OCI-LY7 (cell line): ENCODE results near the gene AP3S2. TPM values are rescaled to one million over a fixed set of nuclear protein-coding genes. Genes with fewer than 3 reads are reported as not detected.

Experiments used
- BruUV-seq: library from RNA; stranded (reverse); fragments of 400-500 nt; replicated peaks from 2 replicates; lab custom pipeline; 2021; lab: Mats Ljungman, UMichigan
- CTCF ChIA-PET: fragments of 300-600 bp; sonication (Branson Sonifier 250); formaldehyde crosslinking; loops from one replicate; lab custom pipeline; 2022; ENCODE audit warnings: antibody characterized with exemption; ENCODE audit not compliant: unreplicated experiment; lab: Charles Lee
- POLR2A ChIA-PET: fragments of 300-600 bp; sonication (Branson Sonifier 250); formaldehyde crosslinking; loops from one replicate; lab custom pipeline; 2022; ENCODE audit warnings: antibody characterized with exemption; lab: Charles Lee
- DNase-seq: peaks from one replicate; pipeline ENCODE4 v3.0.0-alpha.2; 2015; ENCODE audit warnings: low spot score
- H2AFZ ChIP-seq: fragments of 200-600 bp; sonication (generic), shearing (Covaris generic); 2 replicates; pipeline ENCODE4 v1.6.1; 2014; ENCODE audit warnings: mild to moderate bottlenecking, antibody characterized with exemption, low read length, moderate library complexity
- H3K27ac ChIP-seq: fragments of 200-600 bp; sonication (generic); 2 replicates; pipeline ENCODE4 v1.5.1; 2014; ENCODE audit warnings: mixed run types, low read depth, mild to moderate bottlenecking, moderate library complexity, low read length, inconsistent platforms; ENCODE audit not compliant: poor library complexity, severe bottlenecking
- H3K36me3 ChIP-seq: fragments of 200-600 bp; sonication (generic); 2 replicates; pipeline ENCODE4 v1.6.1; 2014; ENCODE audit warnings: mild to moderate bottlenecking, antibody characterized with exemption, low read length, moderate library complexity, mixed read lengths; ENCODE audit not compliant: insufficient read depth
- H3K4me1 ChIP-seq: fragments of 200-600 bp; sonication (generic); 2 replicates; pipeline ENCODE4 v1.5.1; 2014; ENCODE audit warnings: mild to moderate bottlenecking, low read length; ENCODE audit not compliant: insufficient read depth, poor library complexity, severe bottlenecking
- H3K4me2 ChIP-seq: fragments of 200-600 bp; sonication (generic); 2 replicates; pipeline ENCODE4 v1.6.1; 2014; ENCODE audit warnings: mild to moderate bottlenecking, low read length
- H3K4me3 ChIP-seq: fragments of 200-600 bp; sonication (generic); 2 replicates; pipeline ENCODE4 v1.5.1; 2014; ENCODE audit warnings: mild to moderate bottlenecking, low read depth, low read length; ENCODE audit not compliant: poor library complexity, severe bottlenecking
- H3K79me2 ChIP-seq: fragments of 200-600 bp; sonication (generic); 2 replicates; pipeline ENCODE4 v1.6.1; 2016; ENCODE audit warnings: low read depth, mild to moderate bottlenecking, low read length, moderate library complexity, mixed read lengths; ENCODE audit not compliant: insufficient read depth
- H3K9me2 ChIP-seq: fragments of 200-600 bp; sonication (generic); 2 replicates; pipeline ENCODE4 v1.6.1; 2016; ENCODE audit warnings: mild to moderate bottlenecking, low read length, mixed read lengths; ENCODE audit not compliant: insufficient read depth
- H3K9me3 ChIP-seq: fragments of 200-600 bp; sonication (generic); 2 replicates; pipeline ENCODE4 v1.6.1; 2014; ENCODE audit warnings: mild to moderate bottlenecking, mixed run types, low read length, mixed read lengths
- H4K20me1 ChIP-seq: fragments of 200-600 bp; sonication (generic); 2 replicates; pipeline ENCODE4 v1.6.1; 2014; ENCODE audit warnings: mild to moderate bottlenecking, antibody characterized with exemption, low read length, moderate library complexity, mixed read lengths; ENCODE audit not compliant: insufficient read depth
- CTCF ChIP-seq: fragments of 200-600 bp; sonication (generic); conservative IDR thresholded peaks from 2 replicates; pipeline ENCODE4 v1.5.1; 2014; ENCODE audit warnings: mild to moderate bottlenecking, antibody characterized with exemption, low read length, moderate library complexity, mixed read lengths
- EZH2phosphoT487 ChIP-seq: fragments of 200-600 bp; sonication (generic); IDR thresholded peaks from 2 replicates; pipeline ENCODE4 v1.6.1; 2018; ENCODE audit warnings: low read depth, borderline replicate concordance, mild to moderate bottlenecking, mixed run types, antibody characterized with exemption, low read length, moderate library complexity, mixed read lengths
- intact Hi-C: fragments of 100-400 bp; cut with micrococcal nuclease; formaldehyde crosslinking; loops from one replicate; pipeline ENCODE4 v1.10.0; 2022; ENCODE audit not compliant: unreplicated experiment
- total RNA-seq, 2 experiments: library from RNA; depleted of rRNA in 1 of 2; stranded (reverse); fragments of >200 nt in 1 of 2; shearing (Covaris generic) in 1 of 2; gene quantifications; 2 replicates each; pipeline ENCODE4 v1.2.3, GENCODE V29; 2014 to 2022

The AP3S2 gene
- total RNA-seq, 2 experiments from 2014 or later: 20.8 to 30.4 TPM

DNA sequence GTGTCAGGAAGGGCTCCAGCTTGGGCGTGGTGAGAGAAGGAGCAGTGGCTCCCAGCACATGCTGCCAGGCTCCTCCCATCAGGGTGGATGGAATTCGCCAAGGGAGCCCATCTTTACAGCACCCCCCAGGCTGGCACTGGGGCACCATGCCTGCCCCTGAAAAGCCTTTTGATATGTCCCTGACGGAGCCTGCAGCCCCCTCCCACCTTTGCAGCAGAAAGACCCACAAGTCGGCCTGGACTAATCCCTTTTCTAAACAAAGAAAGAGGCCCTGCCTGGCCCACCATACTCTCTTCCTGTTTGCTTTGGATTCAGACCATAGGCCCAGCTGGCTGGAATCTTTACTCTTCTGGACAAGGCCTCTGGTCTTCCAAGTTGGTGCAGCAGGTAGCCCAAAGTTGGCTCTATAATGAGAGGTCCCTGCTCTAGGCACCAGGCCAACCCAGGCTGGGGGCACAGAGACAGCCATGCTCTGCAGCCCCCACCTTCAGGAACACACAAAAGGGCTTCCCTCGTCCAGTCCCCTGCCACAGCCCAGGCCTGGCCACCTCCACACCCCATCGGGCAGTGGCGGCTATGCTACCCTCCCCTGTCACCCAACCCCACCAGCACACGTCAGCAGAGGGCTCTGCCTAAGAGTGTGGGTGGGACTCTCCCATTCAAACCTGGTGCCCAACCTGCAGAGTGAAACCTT is 84.6 kb downstream of the AP3S2 start:
- no TSS peak for BruUV-seq
- TF ChIP-seq CTCF (no peak), EZH2phosphoT487 (no peak)

DNA sequence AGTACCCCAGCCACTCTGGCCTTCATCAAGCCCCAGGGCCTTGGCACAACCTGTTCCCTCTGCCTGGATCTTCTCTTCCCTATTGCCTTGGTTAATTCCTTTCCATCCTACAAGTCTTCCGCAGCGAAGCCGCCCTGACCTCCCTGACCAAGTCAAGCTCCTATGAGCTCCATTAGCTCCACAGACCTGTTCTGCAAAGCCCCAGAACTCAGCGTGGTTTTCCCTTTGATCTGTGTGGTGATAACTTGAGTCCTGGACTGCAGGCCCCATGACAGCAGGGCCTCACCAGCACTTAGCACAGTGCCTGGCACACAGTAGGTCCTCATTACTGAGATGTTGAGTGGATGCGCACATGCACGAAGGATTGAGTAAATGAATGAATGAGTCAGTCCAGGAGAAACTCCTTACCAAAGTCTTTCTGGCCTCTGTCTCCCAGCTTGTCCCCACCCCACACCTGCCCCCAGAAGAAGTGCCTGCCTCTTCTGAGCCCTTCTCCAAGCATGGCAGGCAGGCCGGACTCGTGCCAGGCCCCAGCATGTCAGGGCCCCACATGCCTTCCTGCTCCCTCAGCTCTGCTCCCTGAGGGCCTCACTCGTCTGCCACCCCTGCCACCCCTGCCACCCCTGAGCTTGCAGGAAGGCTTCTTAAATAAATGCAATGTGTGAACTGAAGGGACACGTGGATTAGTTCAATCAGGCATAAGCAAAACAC is 85.5 kb downstream of the AP3S2 start:
- Histone ChIP-seq H3K79me2 (no peaks in the 10 kb centered on the region), H2AFZ (no peak overlapping the region), H3K9me2 (no peaks in the 10 kb centered on the region), H3K9me3 (no peaks in the 10 kb centered on the region), H3K4me2 (no peak overlapping the region), H3K27ac (no peak overlapping the region), H4K20me1 (no peaks in the 10 kb centered on the region), H3K36me3 (no peaks in the 10 kb centered on the region), H3K4me3 (no peak overlapping the region), H3K4me1 (no peaks in the 10 kb centered on the region)
- DNase-seq: no peak
- TF ChIP-seq CTCF (no peak), EZH2phosphoT487 (no peak)
- POLR2A ChIA-PET: no interaction called here
- intact Hi-C loops: no loop called here
- CTCF ChIA-PET: interaction anchor here (0.6 kb wide), 1 partner anchor 23 kb away, joined by 3 read pairs; no protein-coding TSS in a partner anchor
- no TSS peak for BruUV-seq

More for the DNA sequence above, 84.6 kb downstream of the AP3S2 start:
- no peak for DNase-seq
- CTCF ChIA-PET: interaction anchor here (0.6 kb wide), 1 partner anchor 24 kb away, joined by 3 read pairs; no protein-coding TSS in a partner anchor
- no peak overlapping the region for H3K4me2 ChIP-seq
- no peaks in the 10 kb centered on the region for H3K9me3 ChIP-seq
- no peak overlapping the region for H3K4me3 ChIP-seq
- no peaks in the 10 kb centered on the region for H3K79me2 ChIP-seq
- H4K20me1 ChIP-seq: no peaks in the 10 kb centered on the region
- no peak overlapping the region for H3K27ac ChIP-seq
- POLR2A ChIA-PET: no interaction called here
- H3K36me3 ChIP-seq: no peaks in the 10 kb centered on the region
- H3K4me1 ChIP-seq: no peaks in the 10 kb centered on the region
- H3K9me2 ChIP-seq: no peaks in the 10 kb centered on the region
- intact Hi-C loops: no loop called here
- no peak overlapping the region for H2AFZ ChIP-seq
